HG02973 (cell line): ENCODE data around the gene MOV10L1.

Experiments
- ATAC-seq: cut with Tn5 transposase; IDR thresholded peaks from one replicate; pipeline ENCODE4 v1.9.1; 2021; ENCODE audit warnings: moderate library complexity; ENCODE audit not compliant: unreplicated experiment

Gene MOV10L1

GRCh38 chr22:50173311-50173982 lies 83.6 kb downstream of the MOV10L1 start:
- no peak for ATAC-seq

- ATAC-seq, result no peak
Observed at GRCh38 chr22:50173983-50174355, 84.2 kb downstream of the MOV10L1 start.

DNA sequence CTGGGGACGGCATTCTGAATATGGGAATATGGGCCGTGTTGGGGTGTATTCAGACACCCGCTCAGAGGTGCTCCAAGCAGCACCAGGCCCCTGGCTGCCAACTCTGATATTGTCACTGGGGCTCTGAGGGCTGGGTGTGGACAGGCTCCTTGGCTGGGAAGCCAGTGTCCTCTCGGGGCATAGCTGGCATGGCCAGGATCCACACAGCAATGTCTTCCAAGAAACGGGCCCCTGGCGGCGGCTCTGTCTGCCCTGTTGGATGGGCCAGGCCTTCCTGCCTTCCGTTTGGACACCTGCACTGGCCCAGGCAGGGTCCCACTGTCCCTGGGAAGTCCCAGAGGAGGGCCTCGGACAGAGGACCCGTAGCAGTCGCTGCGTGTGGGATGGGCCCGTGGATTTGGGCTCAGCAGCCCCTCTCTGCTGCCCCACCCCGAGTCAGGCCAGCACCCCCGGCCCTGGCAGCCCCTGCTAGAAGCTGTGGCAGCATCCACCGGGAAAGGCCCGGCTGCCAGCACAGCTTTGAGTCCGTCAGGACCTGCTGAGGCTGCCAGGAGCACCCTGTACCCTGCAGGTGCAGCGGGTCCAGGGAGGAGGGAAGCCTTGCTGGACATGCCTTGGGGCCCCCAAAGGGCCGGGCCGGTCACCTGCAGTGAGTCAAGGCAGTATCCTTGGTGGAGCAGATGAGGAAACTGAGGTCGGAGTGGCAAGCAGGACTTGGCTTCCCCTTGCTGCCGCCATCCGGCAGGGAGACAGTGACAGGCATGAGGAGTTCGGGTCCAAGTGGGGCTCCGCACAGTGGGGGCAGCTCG lies 84.8 kb downstream of the MOV10L1 start:
- no peak for ATAC-seq

DNA sequence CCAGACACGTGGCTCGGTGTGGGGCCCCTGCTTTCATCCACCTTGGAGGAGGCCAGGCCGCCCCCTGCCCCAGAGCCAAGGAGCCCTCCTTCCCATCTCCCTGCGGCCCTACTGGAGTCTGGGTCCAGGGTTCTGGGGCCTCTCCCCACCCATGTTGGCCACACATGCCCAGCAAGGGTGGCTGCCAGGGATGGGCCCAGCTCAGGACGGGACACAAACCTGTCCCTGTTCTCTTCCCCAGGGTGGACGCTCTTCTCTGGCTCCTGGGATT lies 85.3 kb downstream of the MOV10L1 start:
- no peak for ATAC-seq

DNA sequence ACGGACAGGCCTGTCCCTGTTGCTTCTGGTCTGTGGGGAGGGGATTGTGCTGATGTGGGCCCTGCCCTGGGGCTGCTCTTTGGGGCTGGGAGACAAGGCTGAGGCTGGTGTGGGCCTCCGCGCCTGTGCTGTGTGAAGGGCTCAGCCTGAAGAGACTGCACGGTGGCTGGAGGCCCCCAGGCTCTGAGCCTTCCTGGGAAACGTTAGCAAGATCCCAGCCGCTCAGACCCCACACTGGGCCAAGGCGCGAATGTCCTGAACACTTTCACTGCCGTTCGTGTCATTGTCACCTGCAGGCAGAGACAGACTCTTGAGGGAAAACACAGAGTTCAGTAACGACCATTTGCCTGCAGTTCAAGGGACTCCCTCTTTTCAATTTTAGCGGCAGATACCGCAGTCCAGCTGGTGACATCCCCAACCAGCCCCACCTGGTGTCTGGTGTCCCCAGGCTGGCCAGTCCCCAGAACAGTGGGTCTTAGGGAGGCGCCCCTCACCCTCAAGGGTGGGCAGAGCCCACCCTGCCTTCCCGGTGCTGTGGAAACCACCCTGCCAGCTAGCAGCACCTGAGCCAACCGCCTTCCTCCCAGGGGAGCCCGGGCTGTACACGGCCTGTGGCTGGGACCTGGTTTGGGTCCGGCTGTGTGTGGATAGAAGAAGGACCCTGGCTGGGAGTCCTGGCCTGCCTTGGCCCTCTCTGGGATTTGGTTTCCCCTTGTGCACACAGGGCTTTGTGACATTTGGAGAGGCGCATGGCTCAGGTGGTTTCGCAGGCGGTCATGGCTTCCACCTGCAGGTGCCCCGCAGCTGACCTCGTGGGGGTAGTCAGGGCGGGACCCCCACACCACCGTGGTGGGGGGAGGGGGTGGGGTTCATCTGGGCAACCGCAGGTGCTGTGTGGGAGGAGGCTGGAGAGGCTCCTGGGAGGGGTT lies 86.4 kb downstream of the MOV10L1 start:
- no peak for ATAC-seq

- ATAC-seq, result no peak
Observed at GRCh38 chr22:50176850-50177536, 87.2 kb downstream of the MOV10L1 start.

DNA sequence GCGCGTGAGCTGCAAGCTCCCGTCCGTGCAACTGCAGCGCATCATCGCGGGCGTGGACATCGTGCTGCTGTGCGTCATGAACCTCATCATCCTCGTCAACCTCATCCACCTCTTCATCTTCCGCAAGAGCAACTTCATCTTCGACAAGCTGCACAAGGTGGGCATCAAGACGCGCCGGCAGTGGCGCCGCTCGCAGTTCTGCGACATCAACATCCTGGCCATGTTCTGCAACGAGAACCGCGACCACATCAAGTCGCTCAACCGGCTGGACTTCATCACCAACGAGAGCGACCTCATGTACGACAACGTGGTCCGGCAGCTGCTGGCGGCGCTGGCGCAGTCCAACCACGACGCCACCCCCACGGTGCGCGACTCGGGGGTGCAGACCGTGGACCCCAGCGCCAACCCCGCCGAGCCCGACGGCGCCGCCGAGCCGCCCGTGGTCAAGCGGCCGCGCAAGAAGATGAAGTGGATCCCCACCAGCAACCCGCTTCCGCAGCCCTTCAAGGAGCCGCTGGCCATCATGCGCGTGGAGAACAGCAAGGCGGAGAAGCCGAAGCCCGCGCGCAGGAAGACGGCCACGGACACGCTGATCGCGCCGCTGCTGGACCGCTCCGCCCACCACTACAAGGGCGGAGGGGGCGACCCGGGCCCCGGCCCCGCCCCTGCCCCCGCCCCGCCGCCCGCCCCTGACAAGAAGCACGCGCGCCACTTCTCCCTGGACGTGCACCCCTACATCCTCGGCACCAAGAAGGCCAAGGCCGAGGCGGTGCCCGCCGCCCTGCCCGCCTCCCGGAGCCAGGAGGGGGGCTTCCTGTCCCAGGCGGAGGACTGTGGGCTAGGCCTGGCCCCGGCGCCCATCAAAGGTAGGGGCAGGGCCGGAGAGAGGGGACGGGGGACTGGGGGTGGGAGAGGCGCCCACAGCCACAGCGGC lies 88.0 kb downstream of the MOV10L1 start:
- no peak for ATAC-seq

GRCh38 chr22:50178471-50178864 lies 88.7 kb downstream of the MOV10L1 start:
- ATAC-seq, result no peak

DNA sequence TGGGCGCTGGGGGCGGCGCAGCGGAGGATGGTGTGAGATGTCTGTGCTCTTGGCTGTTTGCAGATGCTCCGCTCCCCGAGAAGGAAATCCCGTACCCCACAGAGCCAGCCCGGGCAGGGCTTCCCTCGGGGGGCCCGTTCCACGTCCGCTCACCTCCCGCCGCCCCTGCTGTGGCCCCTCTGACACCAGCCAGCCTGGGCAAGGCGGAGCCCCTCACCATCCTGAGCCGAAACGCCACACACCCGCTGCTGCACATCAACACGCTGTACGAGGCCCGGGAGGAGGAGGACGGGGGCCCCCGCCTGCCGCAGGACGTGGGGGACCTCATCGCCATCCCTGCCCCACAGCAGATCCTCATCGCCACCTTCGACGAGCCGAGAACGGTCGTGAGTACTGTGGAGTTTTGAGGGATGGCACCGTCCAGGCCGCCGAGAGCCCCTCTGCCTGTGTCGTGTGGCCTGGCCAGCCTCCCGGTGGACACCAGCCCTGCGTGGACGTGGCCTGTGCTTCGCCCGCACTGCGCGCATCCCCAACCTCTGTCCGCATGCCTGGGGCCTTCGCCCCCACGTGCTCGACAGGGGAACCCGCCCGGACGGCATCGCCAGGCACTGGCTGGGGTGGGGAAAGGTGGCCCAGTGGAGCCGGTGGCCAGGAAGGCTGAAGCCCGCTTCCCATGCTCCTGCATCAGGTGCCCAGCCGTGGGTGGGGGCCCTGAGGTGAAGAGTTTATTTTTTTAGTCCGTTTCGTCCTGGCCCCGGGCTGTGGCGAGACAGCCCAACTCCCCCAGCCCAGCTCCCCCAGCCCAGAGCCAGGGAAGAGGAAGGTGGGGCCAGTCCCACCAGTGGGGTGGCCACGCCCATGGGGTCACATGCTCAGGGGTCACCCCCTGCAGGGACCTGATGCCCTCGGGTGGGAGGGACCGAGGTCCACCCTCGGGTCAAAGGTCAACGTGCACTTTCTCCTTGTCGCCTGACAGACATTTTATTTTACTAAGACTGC lies 89.4 kb downstream of the MOV10L1 start:
- ATAC-seq, result no peak

DNA sequence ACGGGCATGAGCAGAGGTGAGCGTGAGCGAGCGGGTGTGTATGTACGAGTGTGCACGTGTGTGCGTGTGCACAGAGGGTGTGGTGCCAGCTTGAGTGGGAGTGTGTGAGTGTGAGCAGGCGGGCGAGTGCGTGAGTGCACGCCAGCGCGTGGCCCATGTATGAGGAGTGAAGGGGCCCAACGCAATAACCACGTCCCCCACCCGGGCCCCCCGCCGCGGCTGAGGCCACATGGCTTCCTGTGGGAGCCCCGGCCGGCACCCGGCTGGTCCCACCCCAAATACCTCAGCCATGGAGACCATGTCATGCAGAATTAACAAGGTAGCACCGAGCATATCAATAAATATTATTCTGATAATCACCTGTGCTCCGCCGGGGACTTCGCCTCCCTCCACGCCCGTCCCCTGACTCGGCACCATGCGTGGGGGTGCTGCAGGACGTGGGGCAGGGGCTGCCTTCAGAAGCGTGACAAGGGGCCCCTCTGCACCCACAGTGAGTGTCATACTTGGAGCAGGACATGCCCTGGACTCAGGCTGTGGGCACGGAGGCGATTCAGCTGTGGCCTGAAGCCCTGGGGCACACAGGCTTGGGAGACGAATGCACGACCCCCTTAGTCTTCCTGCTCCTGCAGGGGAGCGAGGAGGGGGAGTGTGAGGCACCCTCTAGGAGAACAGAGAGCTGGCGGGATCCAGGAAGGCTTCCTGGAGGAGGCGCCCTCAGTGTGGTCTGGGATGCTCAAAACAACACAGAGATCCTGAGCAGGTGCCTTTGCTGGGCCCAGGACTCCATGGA lies 90.3 kb downstream of the MOV10L1 start:
- no peak for ATAC-seq

DNA sequence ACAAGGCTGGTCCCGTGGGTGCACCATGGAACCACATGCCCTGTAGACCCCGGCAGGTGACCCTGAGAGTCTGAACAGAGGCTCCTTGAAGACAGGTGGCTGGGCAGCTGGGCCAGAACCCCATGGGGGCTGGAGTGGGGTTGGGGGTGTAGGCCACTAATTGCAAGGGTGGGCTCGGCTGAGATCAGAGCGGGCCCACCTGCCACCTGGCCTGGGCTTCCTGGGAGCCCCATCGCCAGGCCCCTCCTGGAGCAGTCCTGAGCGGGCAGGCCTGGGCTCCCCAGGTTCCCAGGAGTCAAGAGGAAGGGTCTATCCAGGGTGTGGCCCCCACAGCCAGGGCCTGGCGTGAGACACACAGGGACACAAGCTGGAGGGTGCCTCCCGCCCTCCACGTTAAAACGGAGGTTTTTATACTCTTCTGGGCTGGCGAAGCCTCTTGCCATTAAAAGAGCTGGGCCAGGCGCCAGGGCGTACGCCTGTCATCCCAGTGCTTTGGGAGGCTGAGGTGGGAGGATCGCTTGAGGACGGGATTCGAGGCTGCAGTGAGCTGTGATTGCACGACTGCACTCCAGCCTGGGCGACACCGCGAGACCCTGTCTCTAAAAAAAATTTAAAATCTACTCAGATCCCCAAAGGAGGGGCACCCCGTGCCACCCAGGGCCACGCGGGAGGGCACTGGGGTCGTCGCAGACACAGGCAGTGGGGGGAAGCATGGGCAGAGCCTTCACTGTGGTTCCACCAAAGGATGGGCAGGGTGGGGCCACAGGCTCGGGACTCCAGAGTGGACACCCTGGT lies 91.1 kb downstream of the MOV10L1 start:
- ATAC-seq, result no peak

DNA sequence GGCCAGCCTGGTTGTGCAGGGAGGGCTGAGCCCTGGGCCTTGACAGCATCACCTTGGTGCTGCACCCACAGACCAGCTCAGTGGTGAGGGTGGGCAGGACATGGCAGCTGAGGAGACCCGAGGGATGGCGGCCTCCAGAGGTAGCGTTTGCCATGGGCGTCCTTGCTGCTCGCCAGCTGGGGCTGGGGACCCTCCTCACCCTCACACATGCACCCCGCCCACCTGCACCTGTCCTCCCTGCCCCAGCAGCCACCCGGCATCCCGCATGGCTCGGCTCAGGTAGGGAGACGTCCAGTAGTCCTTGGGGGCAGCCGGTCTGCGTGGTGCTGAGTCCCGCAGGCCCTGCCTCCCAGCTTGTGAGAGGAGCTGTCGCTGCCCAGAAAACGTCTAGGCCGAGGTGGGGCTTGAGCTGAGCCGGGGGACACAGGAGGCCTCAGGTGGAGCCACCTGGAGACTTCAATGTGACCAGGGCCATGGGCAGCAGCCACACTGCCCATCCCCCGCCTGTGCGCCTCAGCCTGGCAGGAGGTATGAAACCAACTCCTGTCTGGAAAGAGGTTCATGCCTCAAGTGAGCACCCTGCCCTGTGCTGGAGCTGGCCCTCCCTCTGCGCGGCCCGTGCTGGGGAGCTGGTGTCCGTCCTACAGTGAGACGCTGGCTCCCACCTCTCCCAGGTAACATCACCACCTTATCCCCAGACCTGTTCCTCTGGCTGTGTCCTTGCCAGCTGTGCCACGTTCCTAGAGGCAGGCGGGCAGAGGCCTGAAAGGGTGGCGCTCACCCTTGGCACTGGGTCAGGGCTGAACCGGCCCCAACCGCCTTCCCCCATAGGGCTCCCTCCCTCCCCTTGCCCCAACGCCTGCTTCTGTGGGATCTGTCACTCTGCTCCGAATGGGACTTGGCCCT lies 92.6 kb downstream of the MOV10L1 start:
- no peak for ATAC-seq

- ATAC-seq, result no peak
Observed at GRCh38 chr22:50183141-50183971, 93.5 kb downstream of the MOV10L1 start.

- no peak for ATAC-seq
Observed at GRCh38 chr22:50184004-50184901, 94.4 kb downstream of the MOV10L1 start.
